Cardiac fibroblast (primary cell): ENCODE data around the gene NDUFB4.
"Not testable (repeated sequence)": the region's sequence is repeated elsewhere in the genome, so short reads cannot be mapped to it uniquely, and the experiment has no call there.

Experiments
- DNase-seq, 2 donors: peaks; one replicate each; pipeline versions ENCODE4 v3.0.0 to v3.0.0-alpha.2; 2010; ENCODE audit warnings: low read depth in 2 of 2
- H3K4me3 ChIP-seq, 2 donors: replicated peaks in 1 of 2; 1 replicate in 1 of 2; 2 replicates in 1 of 2; pipeline ENCODE4 v1.5.1; 2011; ENCODE audit warnings: low read depth in 2 of 2, low read length in 2 of 2, mild to moderate bottlenecking in 2 of 2, moderate library complexity in 1 of 2
- CTCF ChIP-seq: IDR thresholded peaks from one replicate; pipeline ENCODE4 v1.5.1; 2011; ENCODE audit warnings: low read depth, mild to moderate bottlenecking, low read length, inconsistent platforms

Gene NDUFB4

GRCh38 chr3:120622870-120623726, 27.0 kb downstream of the NDUFB4 start:
- DNase-seq: peak; percentile 31 to 64
- H3K4me3 ChIP-seq: no peak overlapping the region
- TF ChIP-seq CTCF: peak; percentile 20

- no peak overlapping the region for H3K4me3 ChIP-seq
- TF ChIP-seq CTCF: no peak
- no peak for DNase-seq
These were observed 27.6 kb downstream of the NDUFB4 start for GRCh38 chr3:120623727-120624093.

GRCh38 chr3:120625159-120625586, 29.0 kb downstream of the NDUFB4 start:
- no peak overlapping the region for H3K4me3 ChIP-seq
- peak in 1 of 2 donors; percentile 11 for DNase-seq
- no peak for TF ChIP-seq CTCF

- H3K4me3 ChIP-seq: no peak overlapping the region
- TF ChIP-seq CTCF: no peak
- DNase-seq: no peak
These were observed 38.4 kb downstream of the NDUFB4 start for GRCh38 chr3:120634539-120634938.

- no peak for DNase-seq
- no peak overlapping the region for H3K4me3 ChIP-seq
- TF ChIP-seq CTCF: no peak
These were observed 40.8 kb downstream of the NDUFB4 start for GRCh38 chr3:120636795-120637401.

GRCh38 chr3:120637851-120638559, 41.9 kb downstream of the NDUFB4 start:
- no peak for TF ChIP-seq CTCF
- H3K4me3 ChIP-seq: no peak overlapping the region
- no peak for DNase-seq

GRCh38 chr3:120638820-120639219, 42.7 kb downstream of the NDUFB4 start:
- H3K4me3 ChIP-seq, DNase-seq: not testable (repeated sequence)
